Motor neuron (in vitro differentiated cells): ENCODE data around the gene ABHD8. TPM values are rescaled to one million over a fixed set of nuclear protein-coding genes. Genes with fewer than 3 reads are reported as not detected.

Experiments used
- ATAC-seq, 8 experiments: fragments of 200-7000 bp; cut with Tn5 transposase; replicated peaks in 6 of 8; 2 replicates each; pipeline ENCODE4 v1.8.0; 2021; ENCODE audit warnings: mild to moderate bottlenecking in 8 of 8, moderate library complexity in 8 of 8
- H3K27ac ChIP-seq, 2 donors: fragments of 250-450 bp; sonication (Bioruptor Pico); 2 replicates each; pipeline ENCODE4 v1.9.0; 2021; ENCODE audit warnings: antibody characterized with exemption in 2 of 2, mild to moderate bottlenecking in 2 of 2, moderate library complexity in 1 of 2
- H3K4me1 ChIP-seq, 2 donors: fragments of 250-450 bp; sonication (Bioruptor Pico); replicated peaks in 1 of 2; 2 replicates each; pipeline ENCODE4 v1.6.1; 2021; ENCODE audit warnings: antibody characterized with exemption in 2 of 2, mild to moderate bottlenecking in 2 of 2, moderate library complexity in 1 of 2
- H3K4me3 ChIP-seq, 5 donors: fragments of 250-450 bp; sonication (Bioruptor Pico); 2 replicates each; pipeline ENCODE4 v1.9.0; 2021; ENCODE audit warnings: antibody characterized with exemption in 5 of 5, mild to moderate bottlenecking in 5 of 5, moderate library complexity in 4 of 5
- WGBS, 10 experiments: fragments of 450-650 bp; shearing (Covaris generic); methylation state at CpG; one replicate each; pipeline ENCODE4 v1.0.0; 2022; 5-methylcytosine and 5-hydroxymethylcytosine counted together
- in situ Hi-C, 9 experiments: fragments of 400-800 bp; cut with MboI; loops; one replicate each; pipeline ENCODE4 v1.15.0; 2021; ENCODE audit warnings: low sequenced_read_pairs in 9 of 9, low pct_unique_long_range_greater_than_20kb in 2 of 9; ENCODE audit not compliant: unreplicated experiment in 9 of 9
- total RNA-seq, 8 experiments: library from RNA; unstranded; fragments of 300-600 nt; gene quantifications; 2 replicates each; pipeline versions ENCODE4 v1.2.3 to v1.2.4, GENCODE V29; 2022

Gene ABHD8
- total RNA-seq, 8 experiments from 2014 or later: 6.2 to 16.2 (median 8.2) TPM

DNA sequence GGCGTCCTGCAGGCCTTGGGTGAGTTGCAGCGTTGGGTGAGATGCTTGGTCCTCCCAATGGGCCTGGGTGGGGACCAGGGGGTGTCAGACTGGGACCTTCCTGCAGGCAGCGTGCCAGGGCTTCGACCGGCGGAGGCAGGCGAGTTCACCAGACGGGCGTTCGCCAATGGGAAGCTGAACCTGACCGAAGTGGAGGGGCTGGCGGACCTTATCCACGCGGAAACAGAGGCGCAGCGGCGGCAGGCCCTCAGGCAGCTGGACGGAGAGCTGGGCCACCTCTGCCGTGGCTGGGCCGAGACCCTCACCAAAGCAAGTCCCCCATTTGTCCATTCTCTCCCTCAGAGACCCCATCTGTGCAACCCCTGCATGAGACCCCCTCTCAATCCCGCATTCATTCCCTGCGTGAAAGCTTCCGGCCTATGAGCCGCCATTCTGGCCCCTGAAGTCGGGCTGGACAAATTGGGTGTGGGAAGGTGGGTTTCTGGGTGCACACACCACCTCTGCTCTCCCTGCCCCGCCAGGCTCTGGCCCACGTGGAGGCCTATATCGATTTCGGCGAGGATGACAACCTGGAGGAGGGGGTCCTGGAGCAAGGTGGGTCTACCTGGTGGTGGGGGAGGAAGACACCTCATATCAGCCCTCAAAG lies 35.3 kb upstream of the ABHD8 start:
- no peak overlapping the region for H3K27ac ChIP-seq
- H3K4me3 ChIP-seq: peak overlapping the region; percentile 54 to 98 (median 86)
- in situ Hi-C loops: no loop called here
- WGBS, 10 experiments: 85 to 100% (median 98%) methylated on average over 2 to 5 of the region's 30 CpGs; no CpG with 5 or more reads in 6 of the 10 experiments
- ATAC-seq: no peak
- peaks cover 6 to 12% of the 10 kb centered on the region in 2 donors for H3K4me1 ChIP-seq

DNA sequence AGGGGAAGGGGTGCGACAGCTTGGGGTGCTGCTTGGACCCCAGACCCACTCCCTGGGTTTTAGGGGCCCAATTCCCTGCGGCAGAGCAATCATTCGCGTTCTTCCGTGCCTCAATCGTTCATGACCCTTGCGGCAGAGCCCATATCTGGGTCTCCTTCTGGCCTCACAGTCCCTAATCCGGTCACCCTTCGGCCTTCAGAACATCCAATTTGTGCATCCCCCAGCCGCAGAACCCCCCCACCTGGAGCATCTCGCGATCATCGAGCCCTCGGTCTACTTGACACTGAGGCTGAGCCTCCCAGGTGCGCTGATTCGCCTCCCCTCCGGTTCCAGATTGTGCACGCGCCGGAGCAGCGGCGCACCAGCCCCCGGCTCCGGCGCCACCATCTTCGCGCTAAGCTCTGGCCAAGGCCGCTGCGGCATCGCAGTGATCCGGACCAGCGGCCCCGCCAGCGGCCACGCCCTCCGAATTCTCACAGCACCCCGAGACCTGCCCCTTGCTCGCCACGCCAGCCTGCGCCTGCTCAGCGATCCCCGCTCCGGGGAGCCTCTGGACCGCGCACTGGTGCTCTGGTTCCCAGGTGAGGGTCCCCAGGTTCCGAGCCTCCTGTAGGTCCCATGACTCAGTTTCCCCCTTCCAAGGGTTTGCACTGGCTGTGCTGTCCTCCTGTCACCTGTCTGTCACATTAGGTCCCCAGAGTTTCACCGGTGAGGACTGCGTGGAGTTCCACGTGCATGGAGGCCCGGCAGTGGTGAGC lies 34.6 kb upstream of the ABHD8 start:
- no peak overlapping the region for H3K27ac ChIP-seq
- 0 to 6% (median 3%) methylated on average over 1 to 26 of the region's 50 CpGs; no CpG with 5 or more reads in 6 of the 10 experiments for WGBS, 10 experiments
- ATAC-seq: peak in 1 of 8 experiments; percentile 0

DNA sequence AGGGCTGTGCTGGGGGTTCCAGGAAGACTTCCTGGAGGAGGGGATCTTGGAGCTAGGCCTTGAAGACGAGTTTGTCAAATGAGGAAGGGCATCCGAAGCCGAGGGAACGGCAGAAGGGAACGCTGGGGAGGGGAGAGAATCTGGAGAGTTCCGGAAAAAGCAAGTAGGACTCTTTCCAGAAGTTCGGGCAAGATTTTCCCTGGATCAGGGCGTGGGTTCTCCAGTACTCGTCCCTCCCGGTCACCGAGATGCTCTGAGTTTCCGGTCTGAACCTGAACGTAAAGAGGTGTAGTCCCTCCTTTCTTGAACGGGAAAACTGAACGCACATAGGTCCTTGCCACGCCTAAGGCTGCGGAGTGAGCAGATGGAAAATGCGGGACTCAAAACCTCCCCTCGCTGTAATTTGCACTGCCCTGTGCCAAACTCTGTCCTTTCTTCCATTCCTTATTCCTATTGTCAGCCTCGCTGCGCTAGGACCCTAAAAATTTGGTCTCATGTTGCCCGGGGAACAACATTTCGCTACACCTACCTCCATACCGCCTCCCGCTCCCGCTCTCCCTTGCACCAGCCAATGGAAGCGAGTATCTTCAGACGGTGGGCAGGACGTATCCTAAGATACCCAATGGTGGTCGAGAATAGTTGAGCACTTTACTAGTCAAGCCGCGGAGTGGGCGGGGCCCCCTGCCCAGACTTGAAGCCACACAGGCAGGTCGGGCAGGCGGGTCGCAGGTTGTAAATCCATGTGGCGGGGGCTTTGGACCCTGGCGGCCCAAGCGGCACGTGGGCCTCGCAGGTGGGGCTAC lies 33.8 kb upstream of the ABHD8 start, which contains the start of gene GTPBP3:
TSS of gene GTPBP3 (plus strand) at position 682 of the 803 bp plus-strand sequence. CDS start at position 741, 59 bp downstream.
- WGBS, 10 experiments: 0 to 2% (median 0%) methylated on average over 1 to 17 of the region's 41 CpGs; no CpG with 5 or more reads in 1 of the 10 experiments
- Histone ChIP-seq H3K4me3 (peak within 1 kb of the TSS; percentile 54 to 98 (median 86)), H3K27ac (peak within 1 kb of the TSS; percentile 81), H3K4me1 (peaks cover 7 to 12% of the 10 kb centered on the region in 2 donors)
- in situ Hi-C loops: no loop called here
- ATAC-seq: peak; percentile 72 to 85 (median 82)

More for the DNA sequence above, 34.6 kb upstream of the ABHD8 start:
- Histone ChIP-seq H3K4me3 (peak overlapping the region; percentile 54 to 98 (median 86)), H3K4me1 (peaks cover 7 to 12% of the 10 kb centered on the region in 2 donors)
- in situ Hi-C loops: no loop called here

DNA sequence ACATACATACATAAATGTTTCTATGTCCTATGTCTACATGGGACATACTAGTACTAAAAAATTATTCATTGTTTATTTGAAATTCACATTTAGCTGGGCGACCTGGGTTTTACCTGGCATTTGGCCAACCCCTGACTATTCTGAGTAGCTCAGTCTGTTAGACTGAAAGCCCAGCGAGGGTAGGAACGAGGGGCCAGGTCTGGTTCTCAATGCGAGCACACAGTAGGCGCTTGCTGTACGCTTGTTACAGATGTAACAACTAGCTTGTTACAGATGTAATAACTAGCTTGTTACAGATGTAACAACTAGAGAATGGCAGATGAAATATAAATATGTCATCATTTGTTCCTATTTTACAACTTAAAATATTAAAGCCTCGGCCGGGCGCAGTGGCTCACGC lies 32.4 kb upstream of the ABHD8 start:
- no peak overlapping the region for H3K4me3 ChIP-seq
- peaks cover 7 to 12% of the 10 kb centered on the region in 2 donors for H3K4me1 ChIP-seq
- in situ Hi-C loops: no loop called here
- no peak for ATAC-seq
- WGBS, 10 experiments: 13 to 100% (median 84%) methylated on average over 1 to 10 of the region's 10 CpGs; no CpG with 5 or more reads in 2 of the 10 experiments
- H3K27ac ChIP-seq: no peak overlapping the region

DNA sequence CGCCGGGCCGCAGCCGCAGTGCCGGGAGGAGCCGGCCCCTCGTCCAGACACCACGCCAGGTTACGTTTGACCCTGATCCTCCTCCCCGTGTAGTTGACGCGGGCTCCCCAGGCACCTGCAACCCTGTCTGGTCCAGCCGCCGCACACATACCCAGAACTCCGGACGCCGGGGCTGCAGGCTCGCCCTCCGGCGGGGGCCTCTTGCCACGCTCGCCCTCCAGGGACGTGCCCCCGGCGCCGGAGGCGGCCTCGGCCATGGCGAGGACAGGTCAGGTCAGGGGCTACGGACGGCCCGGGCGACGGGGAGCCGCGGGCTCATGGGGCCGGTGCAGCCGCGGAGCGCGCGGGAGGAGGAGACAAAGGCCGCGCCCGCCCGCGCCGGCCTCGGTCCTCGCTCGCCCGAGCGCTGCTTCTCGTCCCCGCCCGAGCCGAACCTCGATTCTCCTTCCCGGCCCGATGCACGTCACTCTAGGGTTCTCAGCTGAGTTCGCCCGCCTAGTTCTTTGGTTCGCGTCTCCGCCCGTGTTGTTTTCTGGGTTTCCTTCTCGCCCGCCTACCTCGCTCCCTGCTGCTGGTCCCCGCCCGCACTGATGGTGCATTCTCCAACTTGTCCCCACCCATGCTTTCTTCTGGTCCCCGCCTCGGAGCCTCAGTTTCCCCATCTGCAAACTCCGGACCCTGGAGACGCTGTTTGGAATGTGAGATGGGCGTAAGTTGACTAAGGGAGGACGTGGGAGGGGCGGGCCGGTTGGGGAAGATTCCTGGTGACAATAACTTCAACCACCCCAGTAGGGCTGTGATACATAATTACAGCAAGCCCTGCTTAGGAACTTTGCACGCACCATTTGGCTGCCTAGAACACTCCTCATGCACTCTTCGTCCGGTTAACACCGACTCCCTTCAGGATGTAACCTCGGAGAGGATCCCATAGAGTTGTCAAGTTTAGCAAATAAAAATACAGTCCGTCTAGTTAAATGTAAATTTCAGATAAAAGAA lies 31.5 kb upstream of the ABHD8 start, which contains the start of gene ANO8:
TSS of gene ANO8 (minus strand) at position 442 of the 996 bp plus-strand sequence. CDS start at position 257, 185 bp downstream.
- in situ Hi-C loops: no loop called here
- Histone ChIP-seq H3K4me1 (peaks cover 7 to 10% of the 10 kb centered on the region in 2 donors), H3K27ac (peak within 1 kb of the TSS; percentile 81 to 85), H3K4me3 (peak within 1 kb of the TSS; percentile 79 to 93 (median 89))
- 0 to 53% (median 33%) methylated on average over 1 to 8 of the region's 86 CpGs; no CpG with 5 or more reads in 2 of the 10 experiments for WGBS, 10 experiments
- peak; percentile 68 to 74 (median 68) for ATAC-seq

GRCh38 chr19:17333611-17334413 lies 30.6 kb upstream of the ABHD8 start:
- 0 to 53% (median 25%) methylated on average over 2 to 13 of the region's 52 CpGs; no CpG with 5 or more reads in 1 of the 10 experiments for WGBS, 10 experiments
- Histone ChIP-seq H3K27ac (peak overlapping the region; percentile 81 to 85), H3K4me1 (peaks cover 10 to 15% of the 10 kb centered on the region in 2 donors), H3K4me3 (peak overlapping the region; percentile 79 to 93 (median 89))
- in situ Hi-C loops: no loop called here
- ATAC-seq: no peak

- in situ Hi-C loops: no loop called here
- WGBS, 10 experiments: 70 to 100% (median 98%) methylated on average over 1 to 21 of the region's 45 CpGs; no CpG with 5 or more reads in 4 of the 10 experiments
- peak in 4 of 8 experiments; percentile 20 to 36 (median 33) for ATAC-seq
- Histone ChIP-seq H3K4me1 (peaks cover 7 to 16% of the 10 kb centered on the region in 2 donors), H3K27ac (no peak overlapping the region), H3K4me3 (peak overlapping the region in 2 of 5 donors; percentile 5 to 8)
Measured at GRCh38 chr19:17332677-17333581, 29.7 kb upstream of the ABHD8 start.

GRCh38 chr19:17332360-17332676 lies 29.1 kb upstream of the ABHD8 start:
- no peak overlapping the region for H3K27ac ChIP-seq
- in situ Hi-C loops: no loop called here
- WGBS, 10 experiments: 60 to 100% (median 86%) methylated on average over 1 to 5 of the region's 8 CpGs; no CpG with 5 or more reads in 5 of the 10 experiments
- no peak for ATAC-seq
- no peak overlapping the region for H3K4me3 ChIP-seq
- H3K4me1 ChIP-seq: peaks cover 7 to 18% of the 10 kb centered on the region in 2 donors

DNA sequence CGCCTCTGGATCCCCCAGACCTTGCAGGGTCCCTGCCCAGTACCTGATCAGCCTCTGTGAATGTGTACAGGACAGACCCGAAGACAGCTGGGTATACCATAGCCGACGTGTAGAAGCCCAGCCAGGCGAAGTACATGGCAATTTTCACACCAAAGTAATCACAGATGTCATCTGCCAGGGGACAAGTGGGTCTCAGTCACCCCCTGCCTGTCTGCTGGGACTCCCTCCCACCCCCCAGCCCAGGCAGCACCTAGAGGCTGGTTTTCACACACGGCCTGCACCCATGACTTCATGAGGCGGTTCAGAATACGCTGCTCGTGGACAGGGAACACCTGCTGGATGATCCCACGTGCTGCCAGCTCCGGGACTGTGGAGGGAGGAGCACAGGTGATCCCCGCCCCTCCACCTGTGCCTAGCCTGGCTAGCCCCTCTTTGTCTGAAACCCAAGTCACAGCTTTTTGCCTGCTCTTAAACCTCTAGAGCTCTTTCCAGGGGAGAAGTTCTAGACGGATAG lies 27.9 kb upstream of the ABHD8 start:
- in situ Hi-C loops: no loop called here
- H3K27ac ChIP-seq: no peak overlapping the region
- H3K4me1 ChIP-seq: peaks cover 7 to 18% of the 10 kb centered on the region in 2 donors
- no peak overlapping the region for H3K4me3 ChIP-seq
- 71 to 100% (median 100%) methylated on average over 1 to 4 of the region's 13 CpGs; no CpG with 5 or more reads in 5 of the 10 experiments for WGBS, 10 experiments
- no peak for ATAC-seq

DNA sequence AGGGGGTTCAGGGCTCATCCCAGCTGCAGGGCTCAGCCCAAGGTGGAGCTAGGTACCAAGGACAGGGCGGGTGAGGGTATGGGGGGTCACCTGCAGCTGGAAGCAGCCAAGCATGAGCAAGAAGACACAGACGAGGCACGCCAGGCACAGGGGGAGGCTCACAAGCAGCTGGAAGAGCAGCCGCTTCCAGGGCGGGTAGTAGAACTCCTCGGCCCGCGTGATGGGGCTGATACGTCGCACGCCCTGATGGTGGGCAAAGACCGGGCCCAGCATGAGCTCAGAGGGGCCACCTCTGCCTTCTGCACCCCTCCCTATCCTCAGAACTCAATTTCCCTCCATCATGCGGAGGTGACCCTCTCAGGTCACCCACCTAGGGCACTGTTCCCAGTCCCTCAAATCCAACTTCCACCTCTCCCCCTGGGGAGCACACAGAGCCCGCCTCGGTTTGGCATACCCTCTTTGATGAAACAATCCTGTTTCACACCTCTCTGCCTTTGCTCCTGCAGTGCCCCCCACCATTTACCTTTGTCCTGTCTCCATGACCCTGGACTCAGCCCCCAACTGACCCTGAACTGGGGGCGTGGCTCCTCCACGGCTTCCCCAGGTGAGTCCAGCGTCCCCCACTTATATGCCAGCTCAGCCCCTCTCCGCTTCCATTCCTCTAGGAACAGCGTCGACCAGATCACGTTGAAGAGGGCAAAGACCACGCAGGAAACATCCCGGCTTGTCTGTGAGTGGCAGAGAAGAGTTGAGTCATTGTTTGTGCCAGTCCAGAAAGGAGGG lies 27.2 kb upstream of the ABHD8 start:
- no peak for ATAC-seq

More for the DNA sequence above, 27.2 kb upstream of the ABHD8 start:
- H3K27ac ChIP-seq: no peak overlapping the region
- in situ Hi-C loops: no loop called here
- H3K4me3 ChIP-seq: no peak overlapping the region
- peaks cover 7 to 18% of the 10 kb centered on the region in 2 donors for H3K4me1 ChIP-seq
- WGBS, 10 experiments: 60 to 100% (median 89%) methylated on average over 1 to 8 of the region's 24 CpGs; no CpG with 5 or more reads in 6 of the 10 experiments
